Ovary (tissue), 3 donors: ENCODE measurements around the gene ZNF337.
"Not testable (repeated sequence)": the region's sequence is repeated elsewhere in the genome, so short reads cannot be mapped to it uniquely, and the experiment has no call there.

ENCODE experiments used
- EP300 ChIP-seq: sonication (generic); formaldehyde crosslinking; IDR thresholded peaks from one replicate; pipeline ENCODE4 v1.6.1; 2017; ENCODE audit warnings: antibody characterized with exemption
- POLR2A ChIP-seq: fragments of 450-650 bp; IDR thresholded peaks from one replicate; pipeline ENCODE4 v1.6.1; 2017; ENCODE audit warnings: antibody characterized with exemption, mild to moderate bottlenecking, moderate library complexity
- TF ChIP-seq, protein P1 (sequence below), 3 donors: fragments of 450-650 bp in 2 of 3; fragments of 200-600 bp in 1 of 3; IDR thresholded peaks; one replicate each; pipeline versions ENCODE4 v1.5.1 to v1.8.0; 2016 to 2022; ENCODE audit warnings: antibody characterized with exemption in 3 of 3, mild to moderate bottlenecking in 1 of 3
- donor health status: DM: no; HTN: no; CAD: no.

DNA sequence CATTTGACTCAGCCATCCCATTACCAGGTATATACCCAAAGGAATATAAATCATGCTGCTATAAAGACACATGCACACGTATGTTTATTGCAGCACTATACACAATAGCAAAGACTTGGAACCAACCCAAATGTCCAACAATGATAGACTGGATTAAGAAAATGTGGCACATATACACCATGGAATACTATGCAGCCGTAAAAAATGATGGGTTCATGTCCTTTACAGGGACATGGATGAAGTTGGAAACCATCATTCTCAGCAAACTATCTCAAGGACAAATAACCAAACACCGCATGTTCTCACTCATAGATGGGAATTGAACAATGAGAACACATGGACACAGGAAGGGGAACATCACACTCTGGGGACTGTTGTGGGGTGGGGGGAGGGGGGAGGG lies 12.8 kb downstream of the ZNF337 start:
- TF ChIP-seq, protein P1, sequence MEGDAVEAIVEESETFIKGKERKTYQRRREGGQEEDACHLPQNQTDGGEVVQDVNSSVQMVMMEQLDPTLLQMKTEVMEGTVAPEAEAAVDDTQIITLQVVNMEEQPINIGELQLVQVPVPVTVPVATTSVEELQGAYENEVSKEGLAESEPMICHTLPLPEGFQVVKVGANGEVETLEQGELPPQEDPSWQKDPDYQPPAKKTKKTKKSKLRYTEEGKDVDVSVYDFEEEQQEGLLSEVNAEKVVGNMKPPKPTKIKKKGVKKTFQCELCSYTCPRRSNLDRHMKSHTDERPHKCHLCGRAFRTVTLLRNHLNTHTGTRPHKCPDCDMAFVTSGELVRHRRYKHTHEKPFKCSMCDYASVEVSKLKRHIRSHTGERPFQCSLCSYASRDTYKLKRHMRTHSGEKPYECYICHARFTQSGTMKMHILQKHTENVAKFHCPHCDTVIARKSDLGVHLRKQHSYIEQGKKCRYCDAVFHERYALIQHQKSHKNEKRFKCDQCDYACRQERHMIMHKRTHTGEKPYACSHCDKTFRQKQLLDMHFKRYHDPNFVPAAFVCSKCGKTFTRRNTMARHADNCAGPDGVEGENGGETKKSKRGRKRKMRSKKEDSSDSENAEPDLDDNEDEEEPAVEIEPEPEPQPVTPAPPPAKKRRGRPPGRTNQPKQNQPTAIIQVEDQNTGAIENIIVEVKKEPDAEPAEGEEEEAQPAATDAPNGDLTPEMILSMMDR (IDR thresholded peaks at IDR 0.05), result not testable (repeated sequence)
- not testable (repeated sequence) for TF ChIP-seq POLR2A, EP300
